ENCODE data around the gene INPP5F. TPM values are rescaled to one million over a fixed set of nuclear protein-coding genes. Genes with fewer than 3 reads are reported as not detected.

Gene INPP5F
- total RNA-seq, 1 experiment from 2014 or later, result 26.4 TPM

GRCh38 chr10:119815671-119816070, 89.8 kb downstream of the INPP5F start:
- ChIA-PET CTCF (no interaction called here), POLR2A (no interaction called here)
- Histone ChIP-seq H3K36me3 (ENCODE audit: control insufficient read depth, insufficient read depth, low read length) (no peaks in the 10 kb centered on the region), H3K4me3 (ENCODE audit: low read depth, low read length) (no peak overlapping the region), H3K27me3 (replicated peaks; ENCODE audit: control insufficient read depth, insufficient read depth, low read length) (no peaks in the 10 kb centered on the region), H3K4me1 (no peaks in the 10 kb centered on the region), H3K9me3 (no peaks in the 10 kb centered on the region)
- H3K4me1 Mint-ChIP-seq (ENCODE audit: low read depth, unreplicated experiment), result no peaks in the 10 kb centered on the region
- H3K27ac Mint-ChIP-seq (ENCODE audit: unreplicated experiment), result no peak overlapping the region
- H3K27me3 Mint-ChIP-seq (ENCODE audit: insufficient read depth, unreplicated experiment), result no peaks in the 10 kb centered on the region
- no TSS peak for BruUV-seq (replicated peaks)
- TF ChIP-seq CTCF (IDR thresholded peaks at IDR 0.05; ENCODE audit: insufficient read depth in 1 of 2, low read depth in 1 of 2, low read length in 1 of 2, severe bottlenecking in 1 of 2, unreplicated experiment in 1 of 2), result no peak
- H3K36me3 Mint-ChIP-seq (ENCODE audit: insufficient read depth, unreplicated experiment), result peaks cover 20% of the 10 kb centered on the region
- intact Hi-C loops (cut with micrococcal nuclease; ENCODE audit: unreplicated experiment), result no loop called here
- no peak for DNase-seq
- no peak overlapping the region for H3K4me3 Mint-ChIP-seq (ENCODE audit: unreplicated experiment)
- no peaks in the 10 kb centered on the region for H3K9me3 Mint-ChIP-seq (ENCODE audit: unreplicated experiment)

- no peaks in the 10 kb centered on the region for H3K9me3 Mint-ChIP-seq (ENCODE audit: unreplicated experiment)
- no peak overlapping the region for H3K27ac Mint-ChIP-seq (ENCODE audit: unreplicated experiment)
- Histone ChIP-seq H3K27me3 (replicated peaks; ENCODE audit: control insufficient read depth, insufficient read depth, low read length) (no peaks in the 10 kb centered on the region), H3K36me3 (ENCODE audit: control insufficient read depth, insufficient read depth, low read length) (no peaks in the 10 kb centered on the region), H3K9me3 (no peaks in the 10 kb centered on the region), H3K4me1 (no peaks in the 10 kb centered on the region), H3K4me3 (ENCODE audit: low read depth, low read length) (no peak overlapping the region)
- ChIA-PET CTCF (no interaction called here), POLR2A (no interaction called here)
- intact Hi-C loops (cut with micrococcal nuclease; ENCODE audit: unreplicated experiment), result no loop called here
- H3K4me1 Mint-ChIP-seq (ENCODE audit: low read depth, unreplicated experiment), result no peaks in the 10 kb centered on the region
- DNase-seq, result no peak
- no TSS peak for BruUV-seq (replicated peaks)
- H3K4me3 Mint-ChIP-seq (ENCODE audit: unreplicated experiment), result no peak overlapping the region
- H3K27me3 Mint-ChIP-seq (ENCODE audit: insufficient read depth, unreplicated experiment), result no peaks in the 10 kb centered on the region
- H3K36me3 Mint-ChIP-seq (ENCODE audit: insufficient read depth, unreplicated experiment), result peaks cover 20% of the 10 kb centered on the region
- TF ChIP-seq CTCF (IDR thresholded peaks at IDR 0.05; ENCODE audit: insufficient read depth in 1 of 2, low read depth in 1 of 2, low read length in 1 of 2, severe bottlenecking in 1 of 2, unreplicated experiment in 1 of 2), result no peak
These were observed 92.4 kb downstream of the INPP5F start for GRCh38 chr10:119817991-119818888.

DNA sequence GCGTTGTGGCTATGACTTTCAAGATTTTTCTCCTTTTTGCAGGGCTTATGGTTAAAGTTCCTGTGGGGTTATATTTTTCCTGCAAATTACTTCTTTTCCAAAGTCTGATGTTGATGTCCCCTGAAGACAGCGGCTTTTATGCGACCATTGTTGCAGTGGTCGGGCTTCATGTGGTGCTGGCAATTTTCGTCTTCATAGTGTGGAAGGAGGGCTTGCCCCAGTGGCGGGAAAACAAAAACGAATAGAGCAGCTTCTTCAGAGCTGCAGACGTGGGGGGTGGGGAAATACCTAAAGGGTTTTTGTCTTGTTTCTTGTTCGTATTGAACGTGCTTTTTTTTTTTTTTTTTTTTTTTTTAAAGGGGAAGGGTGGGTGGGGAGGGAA, 93.0 kb downstream of the INPP5F start:
- no peaks in the 10 kb centered on the region for H3K27me3 Mint-ChIP-seq (ENCODE audit: insufficient read depth, unreplicated experiment)
- POLR2A ChIA-PET, result no interaction called here
- intact Hi-C loops (cut with micrococcal nuclease; ENCODE audit: unreplicated experiment), result no loop called here
- no peaks in the 10 kb centered on the region for H3K9me3 ChIP-seq
- no peaks in the 10 kb centered on the region for H3K36me3 ChIP-seq (ENCODE audit: control insufficient read depth, insufficient read depth, low read length)
- TF ChIP-seq CTCF (IDR thresholded peaks at IDR 0.05; ENCODE audit: insufficient read depth in 1 of 2, low read depth in 1 of 2, low read length in 1 of 2, severe bottlenecking in 1 of 2, unreplicated experiment in 1 of 2), result no peak
- no peaks in the 10 kb centered on the region for H3K9me3 Mint-ChIP-seq (ENCODE audit: unreplicated experiment)
- no TSS peak for BruUV-seq (replicated peaks)
- H3K4me1 Mint-ChIP-seq (ENCODE audit: low read depth, unreplicated experiment), result no peaks in the 10 kb centered on the region
- H3K4me3 ChIP-seq (ENCODE audit: low read depth, low read length), result no peak overlapping the region
- no peak overlapping the region for H3K4me3 Mint-ChIP-seq (ENCODE audit: unreplicated experiment)
- no peaks in the 10 kb centered on the region for H3K4me1 ChIP-seq
- no peak overlapping the region for H3K27ac Mint-ChIP-seq (ENCODE audit: unreplicated experiment)
- DNase-seq, result no peak
- peaks cover 20% of the 10 kb centered on the region for H3K36me3 Mint-ChIP-seq (ENCODE audit: insufficient read depth, unreplicated experiment)
- H3K27me3 ChIP-seq (replicated peaks; ENCODE audit: control insufficient read depth, insufficient read depth, low read length), result no peaks in the 10 kb centered on the region
- CTCF ChIA-PET, result no interaction called here
